ENCODE measurements around the gene TKTL1.

Gene TKTL1

DNA sequence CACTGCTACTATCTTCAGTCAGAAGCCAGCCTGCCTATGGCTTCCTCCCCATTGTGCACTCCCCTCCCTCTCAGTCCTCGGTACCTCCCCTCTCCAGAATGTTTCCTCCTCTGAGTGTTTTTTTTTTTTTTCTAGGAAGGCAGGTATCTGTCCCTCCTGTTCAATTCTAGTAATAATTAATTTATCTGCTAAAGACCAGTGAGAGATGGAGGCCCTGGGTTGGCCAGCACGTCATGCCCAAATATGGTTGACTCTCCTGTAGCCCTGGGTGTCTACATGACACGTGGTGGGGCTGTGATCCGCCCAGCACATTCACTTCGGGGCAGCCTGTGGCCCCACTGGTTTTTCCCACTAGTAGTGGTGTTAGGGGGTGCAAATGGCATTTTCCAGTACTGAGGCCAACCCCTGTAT is 77.0 kb downstream of the TKTL1 start:
- H3K4me1 ChIP-seq (ENCODE audit: control insufficient read depth, insufficient read depth, low read length) = peaks cover 10% of the 10 kb centered on the region
- H3K4me3 ChIP-seq (ENCODE audit: low read length) = no peak overlapping the region
- peak; percentile 41 for DNase-seq (ENCODE audit: low read depth)
- H3K9ac ChIP-seq (ENCODE audit: low read length) = peak overlapping the region; percentile 79
- peaks cover under 1% of the 10 kb centered on the region for H3K36me3 ChIP-seq (ENCODE audit: control insufficient read depth, insufficient read depth, low read length, severe bottlenecking)
- H3K9me3 ChIP-seq (ENCODE audit: control insufficient read depth, low read length) = no peaks in the 10 kb centered on the region
- H3K27me3 ChIP-seq (replicated peaks; ENCODE audit: control insufficient read depth, insufficient read depth, low read length) = no peaks in the 10 kb centered on the region

DNA sequence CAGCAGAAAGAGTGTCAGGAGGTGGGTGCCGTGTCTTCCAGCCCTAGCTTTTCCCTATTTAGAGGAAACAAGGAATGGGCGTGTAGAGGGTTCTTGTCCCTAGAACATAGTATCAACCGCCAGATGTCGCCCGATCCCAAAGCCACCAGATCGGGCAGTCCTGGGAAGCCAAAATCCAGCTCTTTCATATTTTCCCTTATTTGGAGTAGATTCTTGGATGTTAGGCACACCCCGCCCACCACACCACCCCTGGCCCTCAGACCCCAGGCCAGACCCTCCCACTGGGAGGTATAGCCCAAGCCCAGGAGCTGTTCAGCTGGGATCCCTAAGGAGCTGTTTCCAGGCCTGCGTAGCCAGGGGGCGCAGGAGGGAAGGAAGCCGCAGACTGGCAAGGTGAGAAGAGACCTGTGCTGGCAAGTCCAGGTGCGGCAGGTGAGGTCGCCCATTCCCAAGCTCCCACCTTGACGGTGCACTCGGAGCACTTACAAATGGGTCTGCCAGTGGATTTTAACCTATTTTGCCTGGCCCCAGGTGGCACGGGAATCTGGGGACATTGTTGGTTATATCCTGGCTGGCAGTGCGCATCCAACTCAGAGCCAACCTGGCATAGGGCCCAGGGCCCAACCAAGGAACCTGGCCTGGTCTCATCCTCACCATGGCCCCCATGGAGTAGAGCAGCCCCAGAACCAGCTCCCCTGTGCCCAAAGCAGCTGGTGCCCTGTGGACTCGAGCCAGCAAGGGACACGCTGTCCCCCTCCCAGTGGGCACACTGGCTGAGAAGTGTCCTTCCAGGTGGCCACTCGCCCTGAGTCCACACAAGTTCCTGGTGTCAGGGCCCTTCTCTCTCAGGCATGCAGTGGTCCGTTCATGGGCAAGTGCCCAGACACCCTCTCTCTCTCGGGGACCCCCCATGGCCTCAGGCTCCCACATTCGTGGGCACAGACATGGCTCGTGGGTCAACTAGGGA is 78.0 kb downstream of the TKTL1 start:
- no peaks in the 10 kb centered on the region for H3K27me3 ChIP-seq (replicated peaks; ENCODE audit: control insufficient read depth, insufficient read depth, low read length)
- H3K9ac ChIP-seq (ENCODE audit: low read length) = peak overlapping the region; percentile 71
- H3K9me3 ChIP-seq (ENCODE audit: control insufficient read depth, low read length) = no peaks in the 10 kb centered on the region
- H3K36me3 ChIP-seq (ENCODE audit: control insufficient read depth, insufficient read depth, low read length, severe bottlenecking) = no peaks in the 10 kb centered on the region
- peaks cover 13% of the 10 kb centered on the region for H3K4me1 ChIP-seq (ENCODE audit: control insufficient read depth, insufficient read depth, low read length)
- peak; percentile 84 for DNase-seq (ENCODE audit: low read depth)
- peak overlapping the region; percentile 73 for H3K4me3 ChIP-seq (ENCODE audit: low read length)

DNA sequence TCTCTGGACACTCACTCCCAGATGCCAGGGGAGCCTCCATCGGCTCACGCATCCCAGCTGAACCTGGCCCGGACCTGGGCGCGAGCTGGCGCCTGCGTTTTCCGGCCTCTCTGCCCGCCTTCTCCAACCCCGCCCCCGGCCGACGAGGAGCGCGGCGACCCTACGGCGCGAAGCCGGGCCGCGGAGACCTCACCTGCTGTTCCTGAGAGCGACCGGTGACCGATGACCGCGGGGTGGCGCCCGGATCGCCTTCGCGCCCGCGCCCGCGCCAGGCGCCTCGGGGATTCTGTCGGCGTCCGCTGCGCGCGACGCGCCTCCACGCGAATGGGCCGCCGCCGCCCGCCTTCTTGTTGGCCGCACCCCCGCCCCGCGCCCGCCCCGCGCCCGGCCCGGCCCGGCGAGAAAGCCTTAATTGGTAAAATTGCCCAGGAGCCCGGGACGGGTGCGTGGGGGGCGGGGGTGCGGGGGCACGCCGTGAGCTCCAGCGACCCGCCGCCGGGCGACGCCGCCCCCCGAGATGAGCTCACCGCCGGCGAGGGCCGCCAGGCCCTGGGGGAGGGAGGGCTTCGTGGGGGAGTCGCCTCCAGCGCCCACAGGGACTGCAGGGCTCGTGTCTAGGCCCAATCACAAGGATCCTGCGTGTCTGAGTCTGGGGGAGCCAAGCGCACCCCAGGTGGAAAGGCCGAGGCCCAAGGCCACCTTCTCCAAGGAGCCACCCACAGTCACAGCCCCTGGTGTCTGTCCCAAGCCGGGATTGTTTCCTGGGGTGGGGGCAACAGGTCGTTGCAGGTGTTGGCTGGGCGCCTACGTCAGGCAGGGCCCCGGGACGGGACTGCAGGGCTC is 78.9 kb downstream of the TKTL1 start, which contains the start of gene FLNA:
FLNA (minus strand) TSS at position 322 of the 843 bp plus-strand sequence. CDS start 3,389 bp downstream, outside the sequence.
- peak; percentile 59 for DNase-seq (ENCODE audit: low read depth)
- H3K9me3 ChIP-seq (ENCODE audit: control insufficient read depth, low read length) = no peaks in the 10 kb centered on the region
- H3K4me1 ChIP-seq (ENCODE audit: control insufficient read depth, insufficient read depth, low read length) = peaks cover 13% of the 10 kb centered on the region
- H3K9ac ChIP-seq (ENCODE audit: low read length) = peak within 1 kb of the TSS; percentile 71
- H3K36me3 ChIP-seq (ENCODE audit: control insufficient read depth, insufficient read depth, low read length, severe bottlenecking) = no peaks in the 10 kb centered on the region
- H3K4me3 ChIP-seq (ENCODE audit: low read length) = peak within 1 kb of the TSS; percentile 73
- H3K27me3 ChIP-seq (replicated peaks; ENCODE audit: control insufficient read depth, insufficient read depth, low read length) = no peaks in the 10 kb centered on the region

DNA sequence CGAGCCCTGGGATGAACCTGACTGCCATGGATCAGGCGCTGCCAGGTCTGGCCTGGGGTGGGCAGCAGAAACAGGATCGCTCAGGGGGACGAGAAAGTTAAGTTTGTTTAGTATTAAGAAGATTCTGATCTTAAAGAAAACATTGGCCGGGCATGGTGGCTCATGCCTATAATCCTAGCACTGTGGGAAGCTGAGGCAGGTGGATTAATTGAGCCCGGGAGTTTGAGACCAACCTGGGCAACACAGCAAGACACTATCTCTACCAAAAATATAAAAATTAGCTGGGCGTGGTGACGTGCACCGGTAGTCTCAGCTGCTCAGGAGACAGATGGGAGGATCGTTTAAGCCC is 79.5 kb downstream of the TKTL1 start:
- Histone ChIP-seq H3K9ac (ENCODE audit: low read length) (peak overlapping the region; percentile 46), H3K4me1 (ENCODE audit: control insufficient read depth, insufficient read depth, low read length) (peaks cover 13% of the 10 kb centered on the region), H3K36me3 (ENCODE audit: control insufficient read depth, insufficient read depth, low read length, severe bottlenecking) (no peaks in the 10 kb centered on the region), H3K4me3 (ENCODE audit: low read length) (no peak overlapping the region), H3K9me3 (ENCODE audit: control insufficient read depth, low read length) (no peaks in the 10 kb centered on the region), H3K27me3 (replicated peaks; ENCODE audit: control insufficient read depth, insufficient read depth, low read length) (no peaks in the 10 kb centered on the region)
- DNase-seq (ENCODE audit: low read depth) = no peak

- Histone ChIP-seq H3K27me3 (replicated peaks; ENCODE audit: control insufficient read depth, insufficient read depth, low read length) (no peaks in the 10 kb centered on the region), H3K4me3 (ENCODE audit: low read length) (no peak overlapping the region), H3K9ac (ENCODE audit: low read length) (peak overlapping the region; percentile 29), H3K9me3 (ENCODE audit: control insufficient read depth, low read length) (no peaks in the 10 kb centered on the region), H3K4me1 (ENCODE audit: control insufficient read depth, insufficient read depth, low read length) (peaks cover 17% of the 10 kb centered on the region), H3K36me3 (ENCODE audit: control insufficient read depth, insufficient read depth, low read length, severe bottlenecking) (peaks cover 2% of the 10 kb centered on the region)
- DNase-seq (ENCODE audit: low read depth) = no peak
Observed at GRCh38 chrX:154376774-154377173, 81.2 kb downstream of the TKTL1 start.

GRCh38 chrX:154378059-154378798 is 82.6 kb downstream of the TKTL1 start:
- DNase-seq (ENCODE audit: low read depth) = peak; percentile 64
- Histone ChIP-seq H3K9ac (ENCODE audit: low read length) (peak overlapping the region; percentile 83), H3K36me3 (ENCODE audit: control insufficient read depth, insufficient read depth, low read length, severe bottlenecking) (peaks cover 2% of the 10 kb centered on the region), H3K27me3 (replicated peaks; ENCODE audit: control insufficient read depth, insufficient read depth, low read length) (no peaks in the 10 kb centered on the region), H3K4me1 (ENCODE audit: control insufficient read depth, insufficient read depth, low read length) (peaks cover 17% of the 10 kb centered on the region), H3K9me3 (ENCODE audit: control insufficient read depth, low read length) (no peaks in the 10 kb centered on the region), H3K4me3 (ENCODE audit: low read length) (peak overlapping the region; percentile 74)

- Histone ChIP-seq H3K4me1 (ENCODE audit: control insufficient read depth, insufficient read depth, low read length) (peaks cover 12% of the 10 kb centered on the region), H3K9me3 (ENCODE audit: control insufficient read depth, low read length) (no peaks in the 10 kb centered on the region), H3K27me3 (replicated peaks; ENCODE audit: control insufficient read depth, insufficient read depth, low read length) (no peaks in the 10 kb centered on the region), H3K36me3 (ENCODE audit: control insufficient read depth, insufficient read depth, low read length, severe bottlenecking) (peaks cover 2% of the 10 kb centered on the region), H3K4me3 (ENCODE audit: low read length) (peak within 1 kb of the TSS; percentile 86), H3K9ac (ENCODE audit: low read length) (peak within 1 kb of the TSS; percentile 94)
- peak; percentile 96 for DNase-seq (ENCODE audit: low read depth)
Observed at GRCh38 chrX:154378799-154379568, 83.4 kb downstream of the TKTL1 start, which contains the start of gene EMD. Gene EMD, plus strand, starts transcription at chrX:154379295. Its CDS starts 190 bp downstream, at chrX:154379485.

DNA sequence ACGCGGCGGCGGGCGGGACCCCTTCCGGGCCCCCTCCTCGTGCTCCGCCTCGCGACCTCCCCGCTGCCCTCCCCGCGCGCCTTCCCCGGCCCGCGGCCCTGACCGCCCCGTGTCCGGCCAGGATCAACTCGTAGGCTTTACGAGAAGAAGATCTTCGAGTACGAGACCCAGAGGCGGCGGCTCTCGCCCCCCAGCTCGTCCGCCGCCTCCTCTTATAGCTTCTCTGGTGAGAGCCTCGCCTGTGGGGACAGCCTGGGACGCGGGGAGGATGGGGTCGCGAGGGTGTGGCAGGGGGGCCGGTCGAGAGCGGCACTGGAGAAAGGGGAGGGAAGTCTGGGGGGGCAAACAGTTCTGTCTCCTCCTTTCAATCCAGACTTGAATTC is 84.0 kb downstream of the TKTL1 start:
- Histone ChIP-seq H3K36me3 (ENCODE audit: control insufficient read depth, insufficient read depth, low read length, severe bottlenecking) (peaks cover 2% of the 10 kb centered on the region), H3K9ac (ENCODE audit: low read length) (peak overlapping the region; percentile 94), H3K4me3 (ENCODE audit: low read length) (peak overlapping the region; percentile 86), H3K9me3 (ENCODE audit: control insufficient read depth, low read length) (no peaks in the 10 kb centered on the region), H3K4me1 (ENCODE audit: control insufficient read depth, insufficient read depth, low read length) (peaks cover 10% of the 10 kb centered on the region), H3K27me3 (replicated peaks; ENCODE audit: control insufficient read depth, insufficient read depth, low read length) (no peaks in the 10 kb centered on the region)
- DNase-seq (ENCODE audit: low read depth) = no peak
